Keratinocyte (primary cell): ENCODE data around the gene ZNF446. TPM values are rescaled to one million over a fixed set of nuclear protein-coding genes. Genes with fewer than 3 reads are reported as not detected.

Experiments
- DNase-seq: peaks from one replicate; pipeline ENCODE4 v3.0.0-alpha.2; 2011; ENCODE audit warnings: low read depth, missing footprints, low spot score
- FAIRE-seq: peaks from 2 replicates; lab custom pipeline; 2011; peaks lifted over from hg19 to GRCh38; lab: Jason Lieb, UNC
- H2AFZ ChIP-seq: 2 replicates; pipeline ENCODE4 v1.6.0; 2012; ENCODE audit warnings: low read length, control low read depth, inconsistent platforms; ENCODE audit not compliant: control insufficient read depth
- H3K27ac ChIP-seq: 2 replicates; pipeline ENCODE4 v1.5.1; 2011; ENCODE audit warnings: low read length; ENCODE audit not compliant: control insufficient read depth, insufficient read depth
- H3K27me3 ChIP-seq: 3 replicates; pipeline ENCODE4 v1.6.0; 2011; ENCODE audit warnings: low read length; ENCODE audit not compliant: control insufficient read depth, insufficient read depth; ENCODE audit errors: extremely low read depth
- H3K36me3 ChIP-seq, 2 experiments: 2 replicates in 1 of 2; 3 replicates in 1 of 2; pipeline ENCODE4 v1.5.1; 2011; ENCODE audit warnings: low read length in 2 of 2, mild to moderate bottlenecking in 1 of 2; ENCODE audit not compliant: control insufficient read depth in 2 of 2, insufficient read depth in 2 of 2; ENCODE audit errors: extremely low read depth in 1 of 2
- H3K4me1 ChIP-seq: 3 replicates; pipeline ENCODE4 v1.5.1; 2011; ENCODE audit warnings: low read length; ENCODE audit not compliant: control insufficient read depth, insufficient read depth; ENCODE audit errors: extremely low read depth
- H3K4me2 ChIP-seq: 3 replicates; pipeline ENCODE4 v1.6.0; 2011; ENCODE audit warnings: low read depth, low read length; ENCODE audit not compliant: control insufficient read depth, insufficient read depth; ENCODE audit errors: extremely low read depth
- H3K4me3 ChIP-seq, 3 experiments: fragments of 200-600 bp in 1 of 3; sonication (generic) in 1 of 3; 2 replicates in 2 of 3; 3 replicates in 1 of 3; pipeline ENCODE4 v1.5.1; 2011 to 2016; ENCODE audit warnings: low read length in 3 of 3, mild to moderate bottlenecking in 3 of 3, control low read depth in 2 of 3, inconsistent platforms in 1 of 3, low read depth in 1 of 3, mixed read lengths in 1 of 3, mixed run types in 1 of 3, moderate library complexity in 1 of 3; ENCODE audit not compliant: control insufficient read depth in 2 of 3, insufficient read depth in 2 of 3; ENCODE audit errors: extremely low read depth in 1 of 3
- H3K79me2 ChIP-seq: 2 replicates; pipeline ENCODE4 v1.6.0; 2012; ENCODE audit warnings: low read length; ENCODE audit not compliant: control insufficient read depth, insufficient read depth
- H3K9ac ChIP-seq: 3 replicates; pipeline ENCODE4 v1.6.0; 2011; ENCODE audit warnings: low read length; ENCODE audit not compliant: control insufficient read depth, insufficient read depth; ENCODE audit errors: extremely low read depth
- H3K9me1 ChIP-seq: 3 replicates; pipeline ENCODE4 v1.6.0; 2011; ENCODE audit warnings: low read length; ENCODE audit not compliant: control insufficient read depth, insufficient read depth; ENCODE audit errors: extremely low read depth
- H3K9me3 ChIP-seq: 2 replicates; pipeline ENCODE4 v1.5.1; 2012; ENCODE audit warnings: low read depth, low read length; ENCODE audit not compliant: control insufficient read depth
- H4K20me1 ChIP-seq: 3 replicates; pipeline ENCODE4 v1.6.0; 2011; ENCODE audit warnings: low read length; ENCODE audit not compliant: control insufficient read depth, insufficient read depth; ENCODE audit errors: extremely low read depth
- CTCF ChIP-seq, 3 experiments: IDR thresholded peaks in 1 of 3; conservative IDR thresholded peaks in 1 of 3; optimal IDR thresholded peaks in 1 of 3; 2 replicates in 2 of 3; 3 replicates in 1 of 3; pipeline versions ENCODE3 to v1.5.1; 2011; ENCODE audit warnings: low read length in 3 of 3, mild to moderate bottlenecking in 3 of 3, moderate library complexity in 2 of 3, control low read depth in 1 of 3, inconsistent platforms in 1 of 3; ENCODE audit not compliant: insufficient read depth in 2 of 3; ENCODE audit errors: extremely low read depth in 1 of 3
- EZH2 ChIP-seq: IDR thresholded peaks from one replicate; pipeline ENCODE4 v1.6.1; 2012; ENCODE audit warnings: inconsistent platforms, mild to moderate bottlenecking, low read length, moderate library complexity
- dilution Hi-C: fragments of 300-500 bp; cut with MboI; formaldehyde crosslinking; loops from one replicate; pipeline ENCODE4 v1.7.0; 2020; ENCODE audit warnings: low sequenced_read_pairs; ENCODE audit not compliant: extremely low pct_ligation_motif_present
- polyA plus RNA-seq, 5 experiments: library from polyadenylated mRNA; depleted of rRNA in 3 of 5; stranded (reverse) in 3 of 5; stranded (forward) in 1 of 5; unstranded in 1 of 5; fragments of >200 nt; gene quantifications; 1 replicate in 1 of 5; 2 replicates in 3 of 5; 3 replicates in 1 of 5; pipeline versions ENCODE4 v1.2.1 to v1.2.3, GENCODE V29; 2011 to 2012; ENCODE audit warnings: missing spikeins in 2 of 5, low read depth in 1 of 5, low replicate concordance in 1 of 5

The ZNF446 gene
- polyA plus RNA-seq, 1 donor (not counting 4 experiments of a cell fraction or from before 2014, with no cell fraction given): 2.1 TPM

GRCh38 chr19:58521651-58522050 is 45.5 kb downstream of the ZNF446 start:
- Histone ChIP-seq H3K4me3 (no peak overlapping the region), H3K27ac (no peak overlapping the region), H3K9me1 (no peaks in the 10 kb centered on the region), H3K9me3 (no peaks in the 10 kb centered on the region), H3K36me3 (peaks cover 4 to 5% of the 10 kb centered on the region in 2 experiments), H4K20me1 (no peaks in the 10 kb centered on the region), H3K9ac (no peak overlapping the region), H3K4me2 (no peak overlapping the region), H3K79me2 (peaks cover 25% of the 10 kb centered on the region), H3K27me3 (no peaks in the 10 kb centered on the region), H3K4me1 (peaks cover 13% of the 10 kb centered on the region), H2AFZ (no peak overlapping the region)
- DNase-seq (no peak), FAIRE-seq (no peak)
- dilution Hi-C loops: no loop called here
- TF ChIP-seq CTCF (optimal IDR thresholded peaks at IDR 0.05 in 1 of 3, IDR thresholded peaks at IDR 0.05 in 1 of 3, conservative IDR thresholded peaks at IDR 0.05 in 1 of 3; ENCODE audit: extremely low read depth in 1 of 3, insufficient read depth in 2 of 3, low read length in 3 of 3): no peak
- no peak for TF ChIP-seq EZH2

- Histone ChIP-seq H3K36me3 (no peaks in the 10 kb centered on the region), H2AFZ (no peak overlapping the region), H3K27ac (no peak overlapping the region), H3K4me3 (no peak overlapping the region), H3K4me1 (peaks cover 13% of the 10 kb centered on the region), H3K9me3 (no peaks in the 10 kb centered on the region), H3K4me2 (no peak overlapping the region), H3K9ac (no peak overlapping the region), H3K9me1 (no peaks in the 10 kb centered on the region), H4K20me1 (no peaks in the 10 kb centered on the region), H3K27me3 (no peaks in the 10 kb centered on the region), H3K79me2 (peaks cover 14% of the 10 kb centered on the region)
- DNase-seq: no peak
- FAIRE-seq: no peak
- TF ChIP-seq CTCF (optimal IDR thresholded peaks at IDR 0.05 in 1 of 3, IDR thresholded peaks at IDR 0.05 in 1 of 3, conservative IDR thresholded peaks at IDR 0.05 in 1 of 3; ENCODE audit: extremely low read depth in 1 of 3, insufficient read depth in 2 of 3, low read length in 3 of 3) (no peak), EZH2 (no peak)
- dilution Hi-C loops: no loop called here
Observed at GRCh38 chr19:58522709-58523108, 46.6 kb downstream of the ZNF446 start.
